B cell (primary cell): Measurements from ENCODE around the gene CHSY3. TPM values are rescaled to one million over a fixed set of nuclear protein-coding genes. Genes with fewer than 3 reads are reported as not detected.

Experiments
- ATAC-seq: fragments of 200-7000 bp; cut with Tn5 transposase; one replicate; pipeline ENCODE4 v1.10.0; 2021; ENCODE audit warnings: low read depth, mild to moderate bottlenecking, moderate number of reproducible peaks, moderate library complexity
- CTCF ChIA-PET: fragments of 350-600 bp; sonication (Branson Sonifier 250); formaldehyde crosslinking; loops from one replicate; lab custom pipeline; 2021; ENCODE audit warnings: antibody characterized with exemption, inconsistent platforms; lab: Charles Lee
- POLR2A ChIA-PET: fragments of 350-600 bp; sonication (Branson Sonifier 250); formaldehyde crosslinking; loops from one replicate; lab custom pipeline; 2021; ENCODE audit warnings: antibody characterized with exemption; lab: Charles Lee
- DNase-seq: peaks from one replicate; pipeline ENCODE4 v3.0.0; 2013
- H2AFZ ChIP-seq: 2 replicates; pipeline ENCODE4 v1.6.1; 2012; ENCODE audit warnings: mild to moderate bottlenecking, low read depth, low read length; ENCODE audit not compliant: insufficient read depth, poor library complexity, severe bottlenecking
- H3K27ac ChIP-seq, 2 donors: 1 replicate in 1 of 2; 2 replicates in 1 of 2; pipeline ENCODE4 v1.5.1; 2012 to 2013; ENCODE audit warnings: low read length in 2 of 2, mild to moderate bottlenecking in 2 of 2, moderate library complexity in 1 of 2
- H3K27me3 ChIP-seq, 4 experiments: fragments of 200-600 bp in 1 of 4; sonication (generic) in 1 of 4; replicated peaks in 1 of 4; 1 replicate in 2 of 4; 2 replicates in 2 of 4; pipeline versions ENCODE4 v1.6.1 to v1.7.0; 2013 to 2016; ENCODE audit warnings: low read length in 3 of 4, mild to moderate bottlenecking in 2 of 4, mixed read lengths in 1 of 4, moderate library complexity in 1 of 4; ENCODE audit not compliant: insufficient read depth in 4 of 4, control insufficient read depth in 3 of 4; ENCODE audit errors: control extremely low read depth in 1 of 4
- H3K36me3 ChIP-seq, 2 experiments: replicated peaks in 1 of 2; 1 replicate in 1 of 2; 2 replicates in 1 of 2; pipeline versions ENCODE4 v1.6.1 to v1.7.1; 2013; ENCODE audit warnings: low read length in 1 of 2; ENCODE audit not compliant: insufficient read depth in 2 of 2, control insufficient read depth in 1 of 2; ENCODE audit errors: control extremely low read depth in 1 of 2, extremely low read depth in 1 of 2
- H3K4me1 ChIP-seq, 2 donors: fragments of 200-600 bp in 1 of 2; sonication (generic) in 1 of 2; 1 replicate in 1 of 2; 2 replicates in 1 of 2; pipeline versions ENCODE4 v1.5.1 to v1.6.1; 2013 to 2017; ENCODE audit warnings: low read length in 2 of 2; ENCODE audit not compliant: control insufficient read depth in 2 of 2, insufficient read depth in 2 of 2
- H3K4me2 ChIP-seq: replicated peaks from 2 replicates; pipeline ENCODE3; 2012; ENCODE audit warnings: mild to moderate bottlenecking, low read depth, low read length; ENCODE audit not compliant: poor library complexity, severe bottlenecking
- H3K4me3 ChIP-seq, 5 experiments: fragments of 200-600 bp in 1 of 5; sonication (generic) in 1 of 5; 1 replicate in 3 of 5; 2 replicates in 2 of 5; pipeline versions ENCODE4 v1.5.1 to v1.7.0; 2011 to 2016; ENCODE audit warnings: low read length in 4 of 5, mild to moderate bottlenecking in 4 of 5, low read depth in 2 of 5, control low read depth in 1 of 5, moderate library complexity in 1 of 5; ENCODE audit not compliant: insufficient read depth in 1 of 5; ENCODE audit errors: control extremely low read depth in 1 of 5, extremely low read depth in 1 of 5
- H3K79me2 ChIP-seq: fragments of 200-600 bp; sonication (generic); one replicate; pipeline ENCODE4 v1.6.0; 2016; ENCODE audit warnings: low read length; ENCODE audit not compliant: control insufficient read depth, insufficient read depth
- H3K9ac ChIP-seq: fragments of 200-600 bp; sonication (generic); 2 replicates; pipeline ENCODE4 v1.6.1; 2017; ENCODE audit warnings: mild to moderate bottlenecking, low read length, moderate library complexity
- H3K9me3 ChIP-seq, 3 donors: one replicate each; pipeline versions ENCODE4 v1.6.1 to v1.7.1; 2013; ENCODE audit warnings: low read length in 2 of 3; ENCODE audit not compliant: control insufficient read depth in 2 of 3, insufficient read depth in 1 of 3; ENCODE audit errors: control extremely low read depth in 1 of 3
- H4K20me1 ChIP-seq: 2 replicates; pipeline ENCODE4 v1.6.0; 2012; ENCODE audit warnings: mild to moderate bottlenecking, low read length; ENCODE audit not compliant: insufficient read depth, control insufficient read depth, poor library complexity, severe bottlenecking
- H3K27ac Mint-ChIP-seq: one replicate; pipeline ENCODE4 v1.8.0; 2021; ENCODE audit warnings: mixed read lengths
- H3K27me3 Mint-ChIP-seq: one replicate; pipeline ENCODE4 v1.8.0; 2021; ENCODE audit warnings: mixed read lengths
- H3K4me1 Mint-ChIP-seq: one replicate; pipeline ENCODE4 v1.8.0; 2021; ENCODE audit warnings: mixed read lengths
- H3K4me3 Mint-ChIP-seq: one replicate; pipeline ENCODE4 v1.8.0; 2021; ENCODE audit warnings: mixed read lengths
- H3K9me3 Mint-ChIP-seq: one replicate; pipeline ENCODE4 v1.8.0; 2022; ENCODE audit warnings: mixed read lengths; ENCODE audit not compliant: insufficient read depth
- CTCF ChIP-seq: fragments of 200-600 bp; IDR thresholded peaks from one replicate; pipeline ENCODE4 v1.8.0; 2022; ENCODE audit warnings: antibody characterized with exemption, mild to moderate bottlenecking
- EZH2 ChIP-seq: IDR thresholded peaks from 2 replicates; pipeline ENCODE4 v1.6.1; 2012; ENCODE audit warnings: borderline replicate concordance, low read depth, mild to moderate bottlenecking, moderate library complexity, low read length; ENCODE audit not compliant: insufficient read depth, poor library complexity, severe bottlenecking
- WGBS: methylation state at CpG from one replicate; pipeline ENCODE4 v1.1.5; 2013; ENCODE audit warnings: missing lambda C conversion rate; ENCODE audit not compliant: insufficient coverage; 5-methylcytosine and 5-hydroxymethylcytosine counted together
- intact Hi-C: fragments of 100-400 bp; cut with micrococcal nuclease; formaldehyde crosslinking; loops from one replicate; pipeline ENCODE4 v1.10.0; 2022
- polyA plus RNA-seq: library from polyadenylated mRNA; depleted of rRNA; stranded (reverse); fragments of >200 nt; gene quantifications from 2 replicates; pipeline ENCODE4 v1.2.3, GENCODE V29; 2012
- total RNA-seq, 2 donors: library from RNA; stranded (reverse); fragments of 120-200 nt in 1 of 2; gene quantifications; 1 replicate in 1 of 2; 2 replicates in 1 of 2; pipeline versions ENCODE4 v1.2.3 to v1.2.4, GENCODE V29; 2013 to 2022

Gene CHSY3
- total and polyA plus RNA-seq, 2 donors (not counting 1 experiment from before 2014, with no cell fraction given): not detected

GRCh38 chr5:130159968-130160367 lies 255.7 kb downstream of the CHSY3 start:
- Mint-ChIP-seq H3K27me3 (no peaks in the 10 kb centered on the region), H3K9me3 (no peaks in the 10 kb centered on the region), H3K27ac (no peak overlapping the region), H3K4me1 (no peaks in the 10 kb centered on the region), H3K4me3 (no peak overlapping the region)
- no peaks in the 10 kb centered on the region for H3K4me1 ChIP-seq
- POLR2A ChIA-PET: no interaction called here
- TF ChIP-seq EZH2 (no peak), CTCF (no peak)
- H3K79me2 ChIP-seq: no peaks in the 10 kb centered on the region
- no peak overlapping the region for H2AFZ ChIP-seq
- no peak overlapping the region for H3K4me2 ChIP-seq
- no peak overlapping the region for H3K4me3 ChIP-seq
- no peak for DNase-seq
- WGBS: 100% methylated on average over 1 of the region's 3 CpGs
- no peaks in the 10 kb centered on the region for H3K36me3 ChIP-seq
- no peaks in the 10 kb centered on the region for H4K20me1 ChIP-seq
- intact Hi-C loops: no loop called here
- no peak for ATAC-seq
- H3K9ac ChIP-seq: no peak overlapping the region
- CTCF ChIA-PET: no interaction called here
- H3K9me3 ChIP-seq: no peaks in the 10 kb centered on the region
- H3K27ac ChIP-seq: no peak overlapping the region
- no peaks in the 10 kb centered on the region for H3K27me3 ChIP-seq

DNA sequence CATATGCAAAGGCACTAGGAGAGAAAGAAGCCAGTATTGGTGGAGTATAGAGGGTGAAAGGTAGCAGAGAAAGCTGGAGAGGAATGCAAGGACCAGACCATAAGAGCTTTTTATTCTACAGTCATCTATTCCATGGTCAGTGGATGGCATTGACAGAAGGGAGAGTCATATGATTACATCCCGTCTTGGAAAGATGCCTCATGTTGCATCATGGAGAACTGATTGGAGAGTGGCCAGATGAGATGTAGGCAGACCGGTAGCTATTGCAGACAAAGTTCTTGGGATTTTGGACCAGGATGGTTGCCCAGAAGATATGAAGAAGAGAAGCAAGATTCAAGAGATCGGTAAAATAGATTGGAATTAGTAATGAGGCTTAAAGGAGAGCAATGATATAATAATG lies 260.7 kb downstream of the CHSY3 start:
- Mint-ChIP-seq H3K4me3 (no peak overlapping the region), H3K27ac (no peak overlapping the region), H3K4me1 (no peaks in the 10 kb centered on the region), H3K27me3 (no peaks in the 10 kb centered on the region), H3K9me3 (no peaks in the 10 kb centered on the region)
- POLR2A ChIA-PET: no interaction called here
- Histone ChIP-seq H2AFZ (no peak overlapping the region), H3K27me3 (no peaks in the 10 kb centered on the region), H3K4me3 (no peak overlapping the region), H3K4me1 (no peaks in the 10 kb centered on the region), H4K20me1 (no peaks in the 10 kb centered on the region), H3K9me3 (no peaks in the 10 kb centered on the region), H3K36me3 (no peaks in the 10 kb centered on the region), H3K79me2 (no peaks in the 10 kb centered on the region), H3K27ac (no peak overlapping the region), H3K9ac (no peak overlapping the region), H3K4me2 (no peak overlapping the region)
- 91% methylated on average over 1 of the region's 3 CpGs for WGBS
- intact Hi-C loops: no loop called here
- DNase-seq (no peak), ATAC-seq (no peak)
- no peak for TF ChIP-seq CTCF
- TF ChIP-seq EZH2: no peak
- CTCF ChIA-PET: no interaction called here
